Subcutaneous adipose tissue (tissue), 4 donors: ENCODE measurements around the gene TMEM108. TPM values are rescaled to one million over a fixed set of nuclear protein-coding genes. Genes with fewer than 3 reads are reported as not detected.

ENCODE experiments used
- CTCF ChIP-seq: fragments of 450-650 bp; IDR thresholded peaks from one replicate; pipeline ENCODE4 v1.5.1; 2016; ENCODE audit warnings: low read depth, mild to moderate bottlenecking, control low read depth, antibody characterized with exemption, moderate library complexity
- total RNA-seq, 4 donors: library from RNA; depleted of rRNA; stranded (reverse); fragments of >200 nt; gene quantifications; one replicate each; pipeline ENCODE4 v1.1.0, GENCODE V29; 2016

Gene TMEM108
- total RNA-seq, 4 donors from 2014 or later: 0.66 to 1.0 (median 0.75) TPM; not detected in 1

GRCh38 chr3:133079621-133080020 is 41.4 kb downstream of the TMEM108 start:
- TF ChIP-seq CTCF: no peak

- TF ChIP-seq CTCF: no peak
Observed at GRCh38 chr3:133081016-133081415, 42.8 kb downstream of the TMEM108 start.

- no peak for TF ChIP-seq CTCF
Observed at GRCh38 chr3:133083395-133083794, 45.2 kb downstream of the TMEM108 start.

- TF ChIP-seq CTCF: no peak
Observed at GRCh38 chr3:133089906-133090485, 51.8 kb downstream of the TMEM108 start.

- no peak for TF ChIP-seq CTCF
Observed at GRCh38 chr3:133092681-133093080, 54.5 kb downstream of the TMEM108 start.

- TF ChIP-seq CTCF: no peak
Observed at GRCh38 chr3:133093366-133093765, 55.2 kb downstream of the TMEM108 start.

- no peak for TF ChIP-seq CTCF
Observed at GRCh38 chr3:133096900-133097613, 58.9 kb downstream of the TMEM108 start.
